Measurements from ENCODE around the gene DDX6.

GRCh38 chr11:118786657-118787056, 4.3 kb downstream of the DDX6 start:
- no peak for TF ChIP-seq CTCF (conservative IDR thresholded peaks at IDR 0.05; ENCODE audit: low read length)
- TF ChIP-seq EZH2phosphoT487 (IDR thresholded peaks at IDR 0.05; ENCODE audit: borderline replicate concordance, low read depth, low read length) = no peak

Measured in OCI-LY7 (cell line).